ENCODE results near the gene AOPEP.

AOPEP gene

DNA sequence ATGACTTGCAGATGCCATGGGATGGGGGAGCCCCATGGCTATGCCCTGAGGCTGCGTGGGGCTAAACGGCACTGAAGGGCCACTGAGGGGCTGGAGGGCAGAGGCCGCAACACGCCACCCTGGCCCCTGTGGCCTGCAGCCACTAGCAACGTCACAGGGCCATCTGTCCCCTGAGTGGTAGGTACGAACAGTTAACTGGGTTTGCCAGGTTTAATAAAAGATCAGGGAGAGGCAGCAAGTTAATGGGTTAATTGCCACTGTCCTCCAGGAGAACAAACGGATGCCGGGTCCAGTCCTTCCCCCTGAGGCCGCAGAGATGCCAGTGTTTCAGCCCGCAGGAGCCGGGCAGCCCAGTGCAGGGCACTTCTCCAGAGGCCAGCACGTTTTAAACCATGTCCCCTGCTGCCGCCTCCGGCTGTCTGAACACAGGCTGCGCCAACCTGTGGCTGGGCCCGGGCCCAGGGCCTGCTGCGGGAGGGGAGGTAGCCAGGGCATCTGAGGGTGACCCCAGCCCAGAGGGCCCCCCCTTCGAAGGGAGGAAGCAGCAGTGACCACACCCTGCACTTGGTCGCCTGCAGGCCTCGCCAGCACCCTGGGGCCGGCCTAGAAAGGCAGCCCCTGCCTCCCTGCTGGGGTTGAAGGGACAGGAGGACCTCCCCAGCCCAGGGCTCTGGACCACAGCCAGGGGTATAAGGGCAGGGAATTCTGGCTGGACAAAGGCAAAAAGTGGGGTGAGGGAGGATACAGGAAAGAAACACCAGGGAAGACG, 363.7 kb downstream of the AOPEP start:
- DNase-seq, result no peak

- DNase-seq, result no peak
These were observed 364.5 kb downstream of the AOPEP start for GRCh38 chr9:95090871-95091577.

DNA sequence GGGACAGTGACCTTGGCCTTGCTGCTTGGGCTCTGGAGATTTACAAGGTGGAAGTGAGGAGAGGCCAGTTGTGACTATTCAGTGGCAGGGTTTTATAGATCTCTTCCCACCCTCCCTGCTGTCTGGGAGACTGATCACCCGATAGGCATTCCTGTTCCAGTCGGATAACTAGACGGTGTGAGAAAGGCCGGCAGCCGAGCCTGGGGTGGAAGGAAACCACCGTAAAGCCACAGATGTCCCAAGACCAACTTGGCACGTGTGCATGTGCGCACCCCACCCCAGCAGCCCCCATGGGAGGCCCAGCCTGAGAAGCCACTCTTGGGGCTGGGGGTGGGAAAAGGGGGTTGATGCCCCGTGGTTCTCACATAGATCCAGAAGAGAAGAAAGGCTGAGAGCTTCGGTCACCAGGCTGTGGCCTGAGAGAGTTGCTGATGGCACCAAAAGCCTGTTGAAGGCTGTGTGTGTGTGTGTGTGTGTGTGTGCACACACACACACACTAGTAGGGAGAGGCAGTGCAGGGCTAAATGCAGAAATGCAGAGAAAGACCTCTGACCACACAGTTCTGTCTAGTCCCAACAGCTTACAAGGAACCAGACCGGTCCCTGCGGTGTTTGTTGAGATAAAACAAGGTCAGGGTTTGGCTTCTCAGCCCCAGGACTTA, 365.2 kb downstream of the AOPEP start:
- no peak for DNase-seq

GRCh38 chr9:95092262-95093072, 366.0 kb downstream of the AOPEP start:
- DNase-seq, result no peak

DNA sequence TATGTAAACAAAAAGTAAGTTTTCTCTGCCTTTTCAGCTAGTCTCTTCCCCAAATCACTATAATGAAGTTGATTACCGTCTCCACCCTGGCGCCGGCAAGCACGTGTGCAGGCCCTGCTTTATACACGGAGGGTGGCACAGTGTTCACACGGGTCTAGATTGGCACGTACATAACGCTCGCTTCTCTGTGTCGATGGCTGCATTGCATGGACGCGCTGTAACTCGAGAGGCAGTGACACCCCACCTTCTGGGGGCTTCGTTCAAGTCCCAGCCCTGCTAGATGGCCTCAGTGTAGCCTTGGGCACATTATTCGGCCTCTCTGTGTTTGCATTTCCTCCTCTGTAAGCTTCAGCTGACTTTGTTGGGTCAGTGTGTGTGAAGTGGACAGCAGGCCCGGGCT, 367.1 kb downstream of the AOPEP start:
- DNase-seq, result no peak

GRCh38 chr9:95094002-95094401, 367.5 kb downstream of the AOPEP start:
- DNase-seq, result no peak

GRCh38 chr9:95095641-95096355, 369.3 kb downstream of the AOPEP start:
- no peak for DNase-seq

DNA sequence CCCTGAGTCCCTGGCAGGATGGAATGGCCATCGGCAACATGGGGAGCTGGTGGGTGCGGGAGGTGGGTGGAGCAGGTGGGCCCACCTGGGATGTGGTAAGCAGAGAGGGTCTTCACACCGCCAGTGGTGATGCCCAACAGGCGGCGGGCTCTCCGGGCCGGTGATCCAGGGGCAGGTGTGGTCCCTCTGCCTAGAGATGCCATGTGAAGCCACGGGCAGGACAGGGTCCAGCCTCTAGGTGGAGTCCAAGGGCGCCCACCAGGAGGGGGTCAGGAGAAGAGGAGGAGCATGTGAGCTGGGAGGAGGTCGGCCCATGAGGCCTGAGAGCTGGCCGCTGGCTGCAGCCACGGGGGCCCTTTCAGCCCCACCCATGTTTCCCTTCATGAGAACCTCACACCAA, 369.9 kb downstream of the AOPEP start:
- DNase-seq, result no peak

GRCh38 chr9:95096807-95097206, 370.3 kb downstream of the AOPEP start:
- no peak for DNase-seq

DNA sequence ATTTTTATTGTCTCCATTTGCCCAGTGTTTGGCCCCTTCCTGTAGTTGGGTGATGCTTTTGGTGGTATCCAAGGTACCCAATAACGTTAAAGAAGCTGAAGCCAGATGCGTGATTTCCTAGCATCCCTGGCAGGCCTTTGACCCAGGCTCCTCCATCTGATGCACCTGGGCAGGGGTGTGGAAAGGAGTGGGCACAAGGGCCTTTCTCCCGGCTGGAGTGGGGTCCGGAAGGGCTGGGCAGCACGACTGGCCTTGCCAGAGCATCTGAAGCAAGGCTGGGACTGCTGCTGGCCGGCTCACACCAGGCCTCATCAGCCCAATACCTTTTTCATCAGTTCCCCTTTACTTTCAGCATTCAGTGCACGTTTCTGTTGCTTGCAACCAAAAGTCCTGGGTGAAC, 370.8 kb downstream of the AOPEP start:
- DNase-seq, result no peak

GRCh38 chr9:95098391-95098921, 372.0 kb downstream of the AOPEP start:
- no peak for DNase-seq

GRCh38 chr9:95099321-95100070, 373.0 kb downstream of the AOPEP start:
- no peak for DNase-seq

DNA sequence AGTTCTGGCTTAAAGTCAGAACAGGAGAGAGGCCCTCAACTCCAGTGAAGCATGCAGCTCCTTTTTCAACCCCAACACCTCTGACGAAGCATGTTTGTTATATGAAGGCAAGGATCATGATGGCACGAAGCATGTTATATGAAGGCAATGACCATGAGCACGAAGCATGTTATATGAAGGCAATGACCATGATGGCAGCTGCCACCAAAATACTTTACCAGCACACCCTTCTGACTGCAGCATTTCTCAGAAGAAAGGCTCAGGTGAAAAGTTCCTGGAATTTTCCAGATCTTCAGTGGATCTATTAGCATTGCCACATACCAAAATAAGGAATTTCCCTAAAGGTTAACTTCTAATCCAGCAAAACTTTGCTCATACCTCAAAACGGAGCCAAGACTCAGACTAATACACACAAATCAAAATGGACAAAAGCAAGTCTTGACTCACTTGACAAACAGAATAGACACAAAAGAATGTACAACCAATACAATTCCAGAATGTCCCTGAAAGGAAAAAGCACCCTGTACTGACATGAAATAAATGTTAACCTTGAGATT, 373.6 kb downstream of the AOPEP start:
- no peak for DNase-seq

- no peak for DNase-seq
These were observed 374.8 kb downstream of the AOPEP start for GRCh38 chr9:95101326-95101725.

- no peak for DNase-seq
These were observed 375.5 kb downstream of the AOPEP start for GRCh38 chr9:95102001-95102433.

DNA sequence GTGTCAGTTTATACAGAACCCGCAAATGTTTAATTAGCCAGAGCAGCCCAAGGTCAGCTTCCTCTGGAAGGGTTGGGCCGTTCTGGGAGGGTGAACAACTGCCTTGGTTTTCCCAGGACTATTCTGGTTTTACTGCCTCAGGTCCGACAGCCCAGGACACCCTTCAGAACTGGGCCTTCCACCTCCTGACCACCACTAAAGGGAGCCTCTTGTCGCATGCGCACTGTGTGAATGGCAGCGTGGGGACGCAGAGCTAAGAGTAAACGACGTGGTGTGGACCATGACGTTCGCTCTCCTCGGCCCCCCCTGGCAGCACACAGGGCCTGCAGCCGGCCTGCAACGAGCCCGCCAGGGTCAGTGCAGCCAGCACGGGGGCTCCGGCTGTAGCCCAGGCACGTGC, 376.1 kb downstream of the AOPEP start:
- no peak for DNase-seq

DNA sequence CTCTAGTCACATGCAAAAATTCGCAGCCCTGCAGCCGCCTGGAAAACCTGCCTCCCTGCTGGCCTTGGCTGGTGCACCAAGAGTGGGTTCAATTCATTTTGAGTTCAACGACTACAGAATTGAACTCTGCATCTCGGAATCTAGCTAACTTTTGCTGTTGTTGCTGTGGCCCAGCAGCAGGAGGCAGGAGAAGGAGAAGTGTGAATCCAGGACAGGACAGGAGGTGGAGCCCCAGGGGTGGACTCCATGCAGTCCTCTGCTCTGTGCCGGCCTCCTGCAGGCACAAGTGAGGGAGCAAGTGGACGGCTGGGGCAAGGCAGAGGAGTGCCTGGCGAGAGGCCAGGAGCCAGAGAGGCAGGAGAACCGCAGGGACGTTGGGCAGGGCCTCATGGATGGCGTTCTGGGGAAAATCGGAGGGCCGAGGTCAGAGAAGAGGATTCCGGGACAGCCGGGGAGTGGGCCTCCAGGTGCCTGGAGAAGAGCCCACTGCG, 376.8 kb downstream of the AOPEP start:
- no peak for DNase-seq

- DNase-seq, result no peak
These were observed 377.5 kb downstream of the AOPEP start for GRCh38 chr9:95103871-95104580.

DNA sequence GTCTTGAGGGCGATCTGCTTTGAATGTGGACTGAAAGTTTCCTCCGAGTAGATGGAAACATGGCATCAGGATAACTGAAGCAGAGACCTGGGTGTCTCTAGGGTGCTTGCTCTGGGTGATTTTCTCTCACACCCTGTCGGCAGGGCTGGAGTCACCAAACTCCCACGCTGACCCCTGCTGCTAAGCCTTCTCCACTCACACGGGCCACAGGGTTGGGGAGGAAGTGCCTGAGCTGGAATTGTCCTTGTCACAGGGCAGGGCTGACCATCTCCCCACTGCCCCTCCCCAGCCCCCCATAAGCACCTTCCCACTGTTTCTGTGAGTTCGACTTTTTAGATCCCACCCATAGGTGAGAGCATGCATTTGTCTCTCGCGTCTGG, 378.1 kb downstream of the AOPEP start:
- DNase-seq, result no peak

- no peak for DNase-seq
These were observed 378.5 kb downstream of the AOPEP start for GRCh38 chr9:95104980-95105379.
